Stimulated activated CD8-positive, alpha-beta memory T cell treated with anti-CD3 and anti-CD28 coated beads, Interleukin-4, amount 100 ng/mL, for 24 hours (primary cell): ENCODE results near the gene EFCAB13.
"Not testable (repeated sequence)": the region's sequence is repeated elsewhere in the genome, so short reads cannot be mapped to it uniquely, and the experiment has no call there.

ENCODE experiments used
- DNase-seq: peaks from one replicate; pipeline ENCODE4 v3.0.0-alpha.2; 2020; ENCODE audit warnings: low read depth

EFCAB13 gene

DNA sequence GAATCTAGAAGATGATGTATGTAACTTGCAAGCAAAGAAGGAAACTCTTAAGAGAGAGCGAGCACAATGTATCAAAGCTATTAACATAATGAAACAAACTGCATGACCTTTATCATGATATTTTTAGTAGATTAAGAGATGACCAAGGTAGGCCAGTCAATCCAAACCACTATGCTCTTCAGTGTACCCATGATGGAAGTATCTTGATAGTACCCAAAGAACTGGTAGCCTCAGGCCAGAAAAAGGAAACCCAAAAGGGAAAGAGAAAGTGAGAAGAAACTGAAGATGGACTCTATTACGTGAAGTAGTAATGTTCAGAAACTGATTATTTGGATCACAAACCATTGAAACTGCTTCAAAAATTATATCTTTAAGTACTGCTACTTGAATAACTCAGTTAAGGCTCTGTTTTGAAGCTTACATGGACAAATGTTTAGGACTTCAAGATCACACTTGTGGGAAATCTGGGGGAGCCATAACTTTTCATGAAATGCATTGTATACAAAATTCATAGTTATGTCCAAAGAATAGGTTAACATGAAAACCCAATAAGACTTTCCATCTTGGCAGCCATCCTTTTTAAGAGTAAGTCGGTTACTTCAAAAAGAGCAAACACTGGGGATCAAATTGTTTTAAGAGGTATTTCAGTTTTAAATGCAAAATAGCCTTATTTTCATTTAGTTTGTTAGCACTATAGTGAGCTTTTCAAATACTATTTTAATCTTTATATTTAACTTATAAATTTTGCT lies 102.3 kb downstream of the EFCAB13 start:
- DNase-seq = not testable (repeated sequence)

DNA sequence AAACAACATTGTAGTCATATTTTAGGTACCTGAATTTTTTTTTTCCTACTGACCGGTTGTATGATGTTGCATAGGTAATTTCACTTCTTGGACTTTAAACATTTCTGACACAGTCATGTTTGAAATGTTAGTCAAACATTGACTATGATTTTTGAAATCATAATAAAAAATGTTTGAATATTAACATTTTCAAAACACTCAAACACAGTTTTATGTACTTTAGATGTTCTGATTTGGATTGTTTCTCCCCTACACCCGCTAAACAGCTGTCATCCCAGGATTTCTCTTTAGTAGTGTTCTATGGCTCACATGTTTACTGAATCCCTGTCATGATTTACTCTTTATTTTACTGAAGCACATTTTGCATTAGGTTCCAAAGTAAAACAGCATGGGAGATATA lies 104.2 kb downstream of the EFCAB13 start:
- no peak for DNase-seq

DNA sequence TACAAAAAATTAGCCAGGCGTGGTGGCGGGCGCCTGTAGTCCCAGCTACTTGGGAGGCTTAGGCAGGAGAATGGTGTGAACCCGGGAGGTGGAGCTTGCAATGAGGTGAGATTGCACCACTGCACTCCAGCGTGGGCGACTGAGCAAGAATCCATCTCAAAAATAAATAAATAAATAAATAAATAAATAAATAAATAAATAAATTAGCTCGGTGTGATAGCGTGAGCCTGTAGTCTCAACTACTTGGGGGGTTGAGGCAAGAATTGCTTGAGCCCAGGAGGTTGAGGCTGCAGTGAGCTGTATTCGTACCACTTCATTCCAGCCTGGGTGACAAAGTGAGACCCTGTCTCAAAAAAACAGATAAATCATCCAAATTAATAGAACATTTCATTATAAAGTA lies 108.5 kb downstream of the EFCAB13 start:
- not testable (repeated sequence) for DNase-seq

DNA sequence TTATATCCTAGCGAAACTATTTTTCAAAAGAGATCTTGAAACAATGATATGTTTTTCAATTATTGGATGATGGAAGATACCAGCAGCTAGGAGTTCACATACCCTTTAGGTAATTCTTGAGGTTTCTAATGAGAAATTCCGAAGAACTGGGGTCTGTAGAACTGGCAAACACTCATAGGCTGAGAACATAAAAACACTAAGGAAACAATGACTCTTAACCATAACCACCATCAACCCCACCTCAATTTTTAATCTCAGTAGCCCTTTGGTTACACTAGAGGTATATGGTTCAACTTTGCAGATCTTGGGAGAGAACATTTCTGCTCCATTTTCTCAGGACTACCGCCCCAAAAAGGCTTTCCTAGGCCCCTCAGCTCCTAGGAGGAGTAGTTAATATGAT lies 141.4 kb downstream of the EFCAB13 start:
- DNase-seq = no peak

DNA sequence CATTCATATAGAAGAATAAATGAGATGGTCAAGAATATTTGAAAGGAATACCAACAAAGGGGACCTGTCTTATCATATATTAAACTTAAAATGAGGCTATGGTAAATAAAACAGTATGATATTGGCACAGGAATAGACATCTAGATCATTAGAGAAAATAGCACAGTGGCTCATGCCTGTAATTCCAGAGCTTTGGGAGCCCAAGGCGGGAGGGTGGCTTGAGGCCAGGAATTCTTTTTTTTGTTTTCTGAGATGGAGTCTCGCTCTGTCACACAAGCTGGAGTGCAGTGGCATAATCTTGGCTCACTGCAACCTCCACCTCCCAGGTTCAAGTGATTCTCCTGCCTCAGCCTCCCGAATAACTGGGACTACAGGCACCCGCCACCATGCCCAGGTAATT lies 143.2 kb downstream of the EFCAB13 start:
- DNase-seq = not testable (repeated sequence)

DNA sequence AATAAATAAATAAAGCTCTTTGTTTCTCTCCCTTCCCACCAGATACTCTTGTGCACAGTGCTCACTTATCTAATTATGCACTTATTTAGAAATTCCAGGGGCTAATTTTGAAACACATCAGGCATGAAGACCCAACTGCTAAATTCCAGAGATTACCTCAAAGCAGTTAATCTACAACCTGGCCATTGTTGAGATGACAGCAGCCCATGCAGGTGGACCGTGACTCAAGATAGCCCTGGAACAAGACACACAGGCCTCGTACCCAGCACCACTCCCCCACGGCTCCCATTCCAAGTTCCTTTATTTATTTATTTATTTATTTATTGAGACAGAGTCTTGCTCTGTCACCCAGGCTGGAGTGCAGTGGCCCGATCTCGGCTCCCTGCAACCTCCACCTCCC lies 147.1 kb downstream of the EFCAB13 start:
- no peak for DNase-seq

DNA sequence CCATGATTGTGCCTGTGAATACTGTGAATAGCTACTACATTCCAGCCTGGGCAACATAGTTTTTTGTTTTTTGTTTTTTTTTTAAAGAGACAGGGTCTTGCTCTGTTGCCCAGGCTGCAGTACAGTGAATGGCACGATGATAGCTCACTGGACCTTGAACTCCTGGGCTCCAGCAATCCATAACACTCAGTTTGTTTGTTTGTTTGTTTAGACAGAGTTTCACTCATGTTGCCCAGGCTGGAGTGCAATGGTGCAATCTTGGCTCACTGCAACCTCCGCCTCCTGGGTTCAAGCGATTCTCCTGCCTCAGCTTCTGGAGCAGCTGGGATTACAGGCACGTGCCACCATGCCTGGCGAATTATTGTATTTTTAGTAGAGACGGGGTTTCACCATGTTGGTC lies 148.3 kb downstream of the EFCAB13 start:
- not testable (repeated sequence) for DNase-seq
